ENCODE measurements around the gene IVNS1ABP. TPM values are rescaled to one million over a fixed set of nuclear protein-coding genes. Genes with fewer than 3 reads are reported as not detected.

IVNS1ABP gene
- total RNA-seq, 1 experiment from 2014 or later: 57.9 TPM

GRCh38 chr1:185297982-185298381 is 19.1 kb downstream of the IVNS1ABP start:
- ChIA-PET CTCF (no interaction called here), POLR2A (no interaction called here), RAD21 (ENCODE audit: low non-redundant PET in 1 of 2, low total read pairs in 2 of 2, uncharacterized antibody in 2 of 2, unreplicated experiment in 2 of 2) (no interaction called here)
- H3K4me3 ChIP-seq (replicated peaks in 1 of 2; ENCODE audit: low read depth in 1 of 2, low read length in 2 of 2): no peak overlapping the region
- H2AFZ ChIP-seq (ENCODE audit: low read depth, low read length, poor library complexity, severe bottlenecking): no peak overlapping the region
- H3K4me2 ChIP-seq (ENCODE audit: low read length): no peak overlapping the region
- H3K9ac ChIP-seq (ENCODE audit: low read length): no peak overlapping the region
- DNase-seq (ENCODE audit: low read depth, low spot score) (no peak), ATAC-seq (no peak)
- H3K27ac ChIP-seq (ENCODE audit: low read depth, low read length): no peak overlapping the region
- H3K9me2 ChIP-seq (ENCODE audit: insufficient read depth): no peaks in the 10 kb centered on the region
- peaks cover 54 to 60% of the 10 kb centered on the region in 2 experiments for H3K36me3 ChIP-seq (ENCODE audit: control insufficient read depth in 1 of 2, insufficient read depth in 2 of 2, low read length in 2 of 2)
- no peaks in the 10 kb centered on the region for H3K79me2 ChIP-seq (ENCODE audit: insufficient read depth, low read length)
- intact Hi-C loops (cut with micrococcal nuclease): no loop called here
- no TSS peak for BruUV-seq (replicated peaks)
- TF ChIP-seq FOSL1 (IDR thresholded peaks at IDR 0.05; ENCODE audit: low read depth) (no peak), EZH2phosphoT487 (IDR thresholded peaks at IDR 0.05; ENCODE audit: borderline replicate concordance) (no peak), RAD21 (IDR thresholded peaks at IDR 0.05; ENCODE audit: low read depth) (no peak), POLR2AphosphoS5 (IDR thresholded peaks at IDR 0.05; ENCODE audit: low read depth, low read length) (no peak), EGR1 (IDR thresholded peaks at IDR 0.05; ENCODE audit: low read depth) (no peak), ELF1 (IDR thresholded peaks at IDR 0.05; ENCODE audit: borderline replicate concordance, low read depth) (no peak), ATF3 (IDR thresholded peaks at IDR 0.05) (no peak)
- H3K9me3 ChIP-seq (ENCODE audit: control insufficient read depth in 1 of 2, insufficient read depth in 1 of 2, low read depth in 1 of 2, low read length in 2 of 2): no peaks in the 10 kb centered on the region
- H3K27me3 ChIP-seq (ENCODE audit: insufficient read depth, low read length): no peaks in the 10 kb centered on the region
- no peaks in the 10 kb centered on the region for H4K20me1 ChIP-seq (ENCODE audit: insufficient read depth)
- H3K4me1 ChIP-seq (ENCODE audit: control insufficient read depth in 1 of 2, insufficient read depth in 2 of 2, low read length in 2 of 2): no peaks in the 10 kb centered on the region

- BruUV-seq (replicated peaks): no TSS peak
- TF ChIP-seq EZH2phosphoT487 (IDR thresholded peaks at IDR 0.05; ENCODE audit: borderline replicate concordance) (no peak), POLR2A (IDR thresholded peaks at IDR 0.05; ENCODE audit: borderline replicate concordance, extremely low read depth, insufficient read depth, insufficient read length) (no peak), REST (IDR thresholded peaks at IDR 0.05; ENCODE audit: low read depth) (no peak), ATF3 (IDR thresholded peaks at IDR 0.05) (no peak), TCF7L2 (IDR thresholded peaks at IDR 0.05; ENCODE audit: borderline replicate concordance, extremely low read depth, insufficient read depth, insufficient read length) (no peak), SP1 (IDR thresholded peaks at IDR 0.05; ENCODE audit: low read depth) (no peak), POLR2AphosphoS5 (IDR thresholded peaks at IDR 0.05; ENCODE audit: low read depth, low read length) (no peak), SRF (IDR thresholded peaks at IDR 0.05; ENCODE audit: low read depth) (no peak), CEBPB (IDR thresholded peaks at IDR 0.05; ENCODE audit: low read depth) (no peak), JUND (IDR thresholded peaks at IDR 0.05) (no peak), YY1 (IDR thresholded peaks at IDR 0.05; ENCODE audit: extremely low read depth, insufficient replicate concordance, low read depth, low read length) (no peak)
Observed at GRCh38 chr1:185295091-185295490, 22.0 kb downstream of the IVNS1ABP start.

More at GRCh38 chr1:185295091-185295490, 22.0 kb downstream of the IVNS1ABP start:
- Histone ChIP-seq H3K4me2 (ENCODE audit: low read length) (no peak overlapping the region), H2AFZ (ENCODE audit: low read depth, low read length, poor library complexity, severe bottlenecking) (no peak overlapping the region), H3K9me3 (ENCODE audit: control insufficient read depth in 1 of 2, insufficient read depth in 1 of 2, low read depth in 1 of 2, low read length in 2 of 2) (no peaks in the 10 kb centered on the region), H3K27me3 (ENCODE audit: insufficient read depth, low read length) (no peaks in the 10 kb centered on the region), H3K4me3 (replicated peaks in 1 of 2; ENCODE audit: low read depth in 1 of 2, low read length in 2 of 2) (no peak overlapping the region), H3K27ac (ENCODE audit: low read depth, low read length) (no peak overlapping the region), H3K9ac (ENCODE audit: low read length) (no peak overlapping the region), H4K20me1 (ENCODE audit: insufficient read depth) (no peaks in the 10 kb centered on the region), H3K9me2 (ENCODE audit: insufficient read depth) (no peaks in the 10 kb centered on the region), H3K36me3 (ENCODE audit: control insufficient read depth in 1 of 2, insufficient read depth in 2 of 2, low read length in 2 of 2) (peaks cover 37 to 39% of the 10 kb centered on the region in 2 experiments), H3K79me2 (ENCODE audit: insufficient read depth, low read length) (no peaks in the 10 kb centered on the region), H3K4me1 (ENCODE audit: control insufficient read depth in 1 of 2, insufficient read depth in 2 of 2, low read length in 2 of 2) (no peaks in the 10 kb centered on the region)
- intact Hi-C loops (cut with micrococcal nuclease): no loop called here
- ATAC-seq: no peak
- POLR2A ChIA-PET: interaction anchor here (1.0 kb wide), 1 partner anchor 28 kb away, joined by 3 read pairs; no protein-coding TSS in a partner anchor
- CTCF ChIA-PET: no interaction called here
- RAD21 ChIA-PET (ENCODE audit: low non-redundant PET in 1 of 2, low total read pairs in 2 of 2, uncharacterized antibody in 2 of 2, unreplicated experiment in 2 of 2): interaction anchor here in 1 of 2 experiments (0.6 kb wide), 1 partner anchor 37 kb away, joined by 3 read pairs; no protein-coding TSS in a partner anchor
- DNase-seq (ENCODE audit: low read depth, low spot score): no peak

All from HCT116 (cell line).